Chondrocyte (in vitro differentiated cells): ENCODE measurements around the gene PLVAP. TPM values are rescaled to one million over a fixed set of nuclear protein-coding genes. Genes with fewer than 3 reads are reported as not detected.

Source experiments
- DNase-seq: peaks from one replicate; pipeline ENCODE4 v3.0.0; 2021; ENCODE audit warnings: mixed read lengths, low spot score
- H3K27ac Mint-ChIP-seq: one replicate; pipeline ENCODE4 v1.8.0; 2021; ENCODE audit warnings: mild to moderate bottlenecking, moderate library complexity, mixed read lengths; ENCODE audit not compliant: unreplicated experiment
- H3K27me3 Mint-ChIP-seq: 2 replicates; pipeline ENCODE4 v1.8.0; 2021; ENCODE audit warnings: low read depth, mixed read lengths
- H3K36me3 Mint-ChIP-seq: 2 replicates; pipeline ENCODE4 v1.8.0; 2021; ENCODE audit warnings: low read depth, mixed read lengths
- H3K4me1 Mint-ChIP-seq: 2 replicates; pipeline ENCODE4 v1.8.0; 2021; ENCODE audit warnings: low read depth, mild to moderate bottlenecking, mixed read lengths
- H3K4me3 Mint-ChIP-seq: one replicate; pipeline ENCODE4 v1.8.0; 2021; ENCODE audit warnings: mild to moderate bottlenecking, moderate library complexity, mixed read lengths; ENCODE audit not compliant: unreplicated experiment
- H3K9me3 Mint-ChIP-seq: 2 replicates; pipeline ENCODE4 v1.8.0; 2021; ENCODE audit warnings: low read depth, mixed read lengths
- total RNA-seq: library from RNA; stranded (reverse); gene quantifications from 3 replicates; pipeline ENCODE4 v1.2.1, GENCODE V29; 2021
- TF ChIP-seq, protein P1 (sequence below): fragments of 200-600 bp; sonication (generic); IDR thresholded peaks from 2 replicates; pipeline ENCODE4 v1.5.0; 2021; ENCODE audit warnings: antibody characterized with exemption, mild to moderate bottlenecking, moderate library complexity

Gene PLVAP
- total RNA-seq, 1 donor from 2014 or later, result 0.22 TPM

- peak; percentile 98 for DNase-seq
These were observed 42.7 kb upstream of the PLVAP start, which contains the start of gene MVB12A for GRCh38 chr19:17419621-17420474. TSS of gene MVB12A (plus strand) at chr19:17420047. CDS start at chr19:17420136, 89 bp downstream.

GRCh38 chr19:17419154-17419620 lies 42.0 kb upstream of the PLVAP start:
- Mint-ChIP-seq H3K4me3 (peak overlapping the region; percentile 88), H3K36me3 (no peaks in the 10 kb centered on the region), H3K9me3 (no peaks in the 10 kb centered on the region), H3K27me3 (peaks cover 17% of the 10 kb centered on the region), H3K4me1 (peaks cover 12% of the 10 kb centered on the region), H3K27ac (peak overlapping the region; percentile 92)
- TF ChIP-seq, protein P1, sequence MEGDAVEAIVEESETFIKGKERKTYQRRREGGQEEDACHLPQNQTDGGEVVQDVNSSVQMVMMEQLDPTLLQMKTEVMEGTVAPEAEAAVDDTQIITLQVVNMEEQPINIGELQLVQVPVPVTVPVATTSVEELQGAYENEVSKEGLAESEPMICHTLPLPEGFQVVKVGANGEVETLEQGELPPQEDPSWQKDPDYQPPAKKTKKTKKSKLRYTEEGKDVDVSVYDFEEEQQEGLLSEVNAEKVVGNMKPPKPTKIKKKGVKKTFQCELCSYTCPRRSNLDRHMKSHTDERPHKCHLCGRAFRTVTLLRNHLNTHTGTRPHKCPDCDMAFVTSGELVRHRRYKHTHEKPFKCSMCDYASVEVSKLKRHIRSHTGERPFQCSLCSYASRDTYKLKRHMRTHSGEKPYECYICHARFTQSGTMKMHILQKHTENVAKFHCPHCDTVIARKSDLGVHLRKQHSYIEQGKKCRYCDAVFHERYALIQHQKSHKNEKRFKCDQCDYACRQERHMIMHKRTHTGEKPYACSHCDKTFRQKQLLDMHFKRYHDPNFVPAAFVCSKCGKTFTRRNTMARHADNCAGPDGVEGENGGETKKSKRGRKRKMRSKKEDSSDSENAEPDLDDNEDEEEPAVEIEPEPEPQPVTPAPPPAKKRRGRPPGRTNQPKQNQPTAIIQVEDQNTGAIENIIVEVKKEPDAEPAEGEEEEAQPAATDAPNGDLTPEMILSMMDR, result no peak
- no peak for DNase-seq

More at GRCh38 chr19:17419621-17420474, 42.7 kb upstream of the PLVAP start, which contains the start of gene MVB12A:
- Mint-ChIP-seq H3K9me3 (no peaks in the 10 kb centered on the region), H3K4me1 (peaks cover 15% of the 10 kb centered on the region), H3K4me3 (peak within 1 kb of the TSS; percentile 88), H3K27me3 (peaks cover 14% of the 10 kb centered on the region), H3K27ac (peak within 1 kb of the TSS; percentile 92), H3K36me3 (no peaks in the 10 kb centered on the region)
- TF ChIP-seq, protein P1, result no peak

DNA sequence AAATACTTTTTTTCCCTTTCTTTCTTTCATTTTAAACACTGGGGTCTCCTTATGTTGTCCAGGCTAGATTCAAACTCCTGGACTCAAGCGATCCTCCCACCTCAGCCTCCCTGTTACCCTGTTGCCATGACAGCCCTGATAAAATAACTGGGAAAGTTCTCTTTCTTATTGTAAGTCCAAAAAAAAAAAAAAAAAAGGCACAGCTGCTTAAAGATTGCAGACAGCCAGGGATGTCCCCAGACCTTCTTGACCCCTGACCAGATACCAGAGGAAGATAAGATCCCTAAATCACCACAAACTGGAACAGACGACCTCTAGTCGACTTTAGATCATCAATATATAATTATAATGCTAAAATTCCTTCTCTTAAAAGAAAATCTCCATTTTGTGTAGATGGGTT lies 41.6 kb upstream of the PLVAP start:
- H3K36me3 Mint-ChIP-seq, result no peaks in the 10 kb centered on the region
- no peak overlapping the region for H3K27ac Mint-ChIP-seq
- peak overlapping the region; percentile 88 for H3K4me3 Mint-ChIP-seq
- no peak for DNase-seq
- H3K9me3 Mint-ChIP-seq, result no peaks in the 10 kb centered on the region
- peaks cover 17% of the 10 kb centered on the region for H3K27me3 Mint-ChIP-seq
- H3K4me1 Mint-ChIP-seq, result peaks cover 12% of the 10 kb centered on the region
- TF ChIP-seq, protein P1, result no peak

DNA sequence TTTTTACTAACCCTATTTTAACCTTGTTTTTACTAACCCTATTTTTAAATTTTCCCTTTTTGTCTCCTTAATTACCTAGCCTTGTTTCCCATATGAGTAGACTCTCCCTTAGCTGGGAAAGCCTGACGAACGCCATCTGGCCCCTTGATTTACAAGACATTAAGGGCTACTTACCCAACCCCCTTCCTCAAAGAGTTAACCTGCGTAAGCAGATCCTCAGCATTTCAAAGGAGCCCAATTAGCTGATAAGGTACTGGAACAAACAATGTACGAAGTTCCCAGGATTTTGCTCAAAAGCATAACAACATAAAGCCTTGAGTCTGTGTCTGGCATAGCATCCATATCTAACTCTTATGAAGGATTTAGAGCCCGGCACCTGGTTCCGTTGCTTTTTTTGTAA lies 38.0 kb upstream of the PLVAP start:
- no peak overlapping the region for H3K4me3 Mint-ChIP-seq
- H3K36me3 Mint-ChIP-seq, result no peaks in the 10 kb centered on the region
- no peaks in the 10 kb centered on the region for H3K9me3 Mint-ChIP-seq
- peaks cover 8% of the 10 kb centered on the region for H3K4me1 Mint-ChIP-seq
- TF ChIP-seq, protein P1, result no peak
- no peak overlapping the region for H3K27ac Mint-ChIP-seq
- peaks cover 24% of the 10 kb centered on the region for H3K27me3 Mint-ChIP-seq
- no peak for DNase-seq

DNA sequence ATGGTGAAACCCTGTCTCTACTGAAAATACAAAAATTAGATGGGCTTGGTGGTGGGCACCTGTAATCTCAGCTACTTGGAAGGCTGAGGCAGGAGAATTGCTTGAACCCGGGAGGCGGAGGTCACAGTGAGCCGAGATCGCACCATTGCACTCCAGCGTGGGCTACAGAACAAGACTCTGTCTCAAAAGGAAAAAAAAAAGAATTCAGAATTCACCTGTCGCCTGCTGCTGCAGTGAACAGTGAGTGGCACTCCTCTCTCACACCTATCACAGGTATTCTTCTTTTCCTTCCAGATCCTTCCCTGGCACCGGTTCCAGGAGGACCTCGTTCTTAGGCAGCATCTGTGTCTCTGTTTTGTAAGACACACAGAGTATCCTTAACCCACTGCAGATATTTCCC lies 37.0 kb upstream of the PLVAP start:
- H3K27me3 Mint-ChIP-seq, result peaks cover 24% of the 10 kb centered on the region
- DNase-seq, result no peak
- H3K4me1 Mint-ChIP-seq, result peaks cover 2% of the 10 kb centered on the region
- no peak overlapping the region for H3K4me3 Mint-ChIP-seq
- H3K27ac Mint-ChIP-seq, result no peak overlapping the region
- no peaks in the 10 kb centered on the region for H3K9me3 Mint-ChIP-seq
- no peaks in the 10 kb centered on the region for H3K36me3 Mint-ChIP-seq
- TF ChIP-seq, protein P1, result no peak
